Gastrocnemius medialis (tissue), 4 donors: ENCODE results near the gene OSGEPL1.

ENCODE experiments used
- CTCF ChIP-seq, 5 experiments: fragments of 450-650 bp in 3 of 5; fragments of 200-600 bp in 2 of 5; sonication (generic) in 2 of 5; IDR thresholded peaks in 4 of 5; conservative IDR thresholded peaks in 1 of 5; 1 replicate in 4 of 5; 2 replicates in 1 of 5; pipeline ENCODE4 v1.5.1; 2016 to 2019; ENCODE audit warnings: antibody characterized with exemption in 5 of 5, mild to moderate bottlenecking in 3 of 5, moderate library complexity in 3 of 5
- POLR2A ChIP-seq, 2 donors: fragments of 450-650 bp; IDR thresholded peaks; one replicate each; pipeline ENCODE4 v1.6.1; 2017; ENCODE audit warnings: antibody characterized with exemption in 2 of 2, mild to moderate bottlenecking in 2 of 2, moderate library complexity in 2 of 2

DNA sequence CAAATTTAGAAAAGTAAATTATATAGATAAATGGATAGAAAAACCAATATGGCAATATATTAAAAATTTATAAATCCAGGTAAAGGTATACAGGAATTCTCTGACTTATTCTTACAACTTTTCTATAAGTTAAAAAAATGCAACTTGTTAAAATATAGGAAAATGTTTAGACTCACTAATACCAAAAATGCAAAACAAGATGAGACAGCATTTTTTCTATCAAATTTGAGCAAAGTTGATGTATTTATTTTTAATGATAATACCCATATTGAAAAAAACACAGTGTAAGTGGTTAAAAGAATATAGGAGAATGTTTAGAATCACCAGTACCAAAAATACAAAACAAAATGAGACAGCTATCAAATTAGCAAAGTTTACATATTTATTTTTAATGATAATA is 35.7 kb downstream of the OSGEPL1 start:
- TF ChIP-seq CTCF (IDR thresholded peaks at IDR 0.05 in 4 of 5, conservative IDR thresholded peaks at IDR 0.05 in 1 of 5) (no peak), POLR2A (IDR thresholded peaks at IDR 0.05) (no peak)
